Cerebellar nuclear complex (tissue), 1 donor: ENCODE data around the gene CHN1.

Experiments used
- DNase-seq, 2 experiments: peaks; one replicate each; lab custom pipeline; 2025; lab: John Stamatoyannopoulos, UW

The CHN1 gene

GRCh38 chr2:174827371-174828369, 177.5 kb downstream of the CHN1 start:
- no peak for DNase-seq

GRCh38 chr2:174826051-174826450, 179.1 kb downstream of the CHN1 start:
- DNase-seq: no peak

- DNase-seq: no peak
Measured at GRCh38 chr2:174824068-174824467, 181.1 kb downstream of the CHN1 start.

- DNase-seq: no peak
Measured at GRCh38 chr2:174821628-174822027, 183.6 kb downstream of the CHN1 start.

- DNase-seq: no peak
Measured at GRCh38 chr2:174820361-174820760, 184.8 kb downstream of the CHN1 start.

GRCh38 chr2:174815526-174815925, 189.7 kb downstream of the CHN1 start:
- no peak for DNase-seq

- DNase-seq: no peak
Measured at GRCh38 chr2:174812037-174812436, 193.1 kb downstream of the CHN1 start.

- DNase-seq: no peak
Measured at GRCh38 chr2:174807931-174808330, 197.2 kb downstream of the CHN1 start.

GRCh38 chr2:174805803-174806202, 199.4 kb downstream of the CHN1 start:
- no peak for DNase-seq

GRCh38 chr2:174802459-174802858, 202.7 kb downstream of the CHN1 start:
- no peak for DNase-seq

- DNase-seq: no peak
Measured at GRCh38 chr2:174800436-174801205, 204.6 kb downstream of the CHN1 start.

GRCh38 chr2:174798801-174799200, 206.4 kb downstream of the CHN1 start:
- DNase-seq: no peak

GRCh38 chr2:174797781-174798276, 207.4 kb downstream of the CHN1 start:
- DNase-seq: no peak

GRCh38 chr2:174796319-174796771, 208.8 kb downstream of the CHN1 start:
- DNase-seq: no peak

- DNase-seq: no peak
Measured at GRCh38 chr2:174794851-174795374, 210.3 kb downstream of the CHN1 start.

GRCh38 chr2:174792309-174793025, 212.7 kb downstream of the CHN1 start:
- DNase-seq: no peak

- no peak for DNase-seq
Measured at GRCh38 chr2:174791746-174792280, 213.4 kb downstream of the CHN1 start.

- DNase-seq: no peak
Measured at GRCh38 chr2:174791020-174791419, 214.2 kb downstream of the CHN1 start.

- DNase-seq: no peak
Measured at GRCh38 chr2:174789001-174789400, 216.2 kb downstream of the CHN1 start.

GRCh38 chr2:174788291-174788929, 216.8 kb downstream of the CHN1 start:
- no peak for DNase-seq
